Astrocyte of the cerebellum (primary cell): Measurements from ENCODE around the gene FGD4.

Experiments used
- DNase-seq: peaks from one replicate; pipeline ENCODE4 v3.0.0-alpha.2; 2011; ENCODE audit warnings: low read depth
- H3K4me3 ChIP-seq: 2 replicates; pipeline ENCODE4 v1.5.1; 2011; ENCODE audit warnings: mild to moderate bottlenecking, low read depth, low read length, moderate library complexity
- CTCF ChIP-seq: IDR thresholded peaks from 2 replicates; pipeline ENCODE4 v1.5.1; 2012; ENCODE audit warnings: low read length, low read depth, moderate library complexity, mild to moderate bottlenecking; ENCODE audit errors: missing control alignments
- in situ Hi-C: cut with HindIII; loops from 2 replicates; pipeline ENCODE4 v1.10.0; 2017; ENCODE audit warnings: low sequenced_read_pairs

Gene FGD4

GRCh38 chr12:32627976-32628375 is 228.6 kb downstream of the FGD4 start:
- no peak for DNase-seq
- in situ Hi-C loops = no loop called here
- H3K4me3 ChIP-seq = no peak overlapping the region
- TF ChIP-seq CTCF = no peak

- TF ChIP-seq CTCF = no peak
- in situ Hi-C loops = no loop called here
- no peak overlapping the region for H3K4me3 ChIP-seq
- no peak for DNase-seq
Observed at GRCh38 chr12:32641287-32641901, 242.0 kb downstream of the FGD4 start.

GRCh38 chr12:32644431-32644830 is 245.1 kb downstream of the FGD4 start:
- H3K4me3 ChIP-seq = no peak overlapping the region
- TF ChIP-seq CTCF = no peak
- in situ Hi-C loops = no loop called here
- DNase-seq = no peak

- DNase-seq = no peak
- H3K4me3 ChIP-seq = no peak overlapping the region
- no peak for TF ChIP-seq CTCF
- in situ Hi-C loops = no loop called here
Observed at GRCh38 chr12:32647275-32647674, 247.9 kb downstream of the FGD4 start.

- in situ Hi-C loops = loop anchor here (25.0 kb wide), 1 partner anchor 988 kb away; the partner anchor contains the start of gene ETFBKMT
- H3K4me3 ChIP-seq = no peak overlapping the region
- DNase-seq = no peak
- no peak for TF ChIP-seq CTCF
Observed at GRCh38 chr12:32650508-32650907, 251.2 kb downstream of the FGD4 start.

GRCh38 chr12:32651151-32651955 is 252.0 kb downstream of the FGD4 start:
- DNase-seq = no peak
- in situ Hi-C loops = loop anchor here (25.0 kb wide), 1 partner anchor 989 kb away; the partner anchor contains the start of gene ETFBKMT
- TF ChIP-seq CTCF = no peak
- H3K4me3 ChIP-seq = no peak overlapping the region
